ENCODE data around the gene MYH14. TPM values are rescaled to one million over a fixed set of nuclear protein-coding genes. Genes with fewer than 3 reads are reported as not detected.

The MYH14 gene
- total and polyA plus RNA-seq, 2 of the 8 experiments (the other 6 are each of a cell fraction or from before 2014, with no cell fraction given) = 17.3 to 28.6 TPM

DNA sequence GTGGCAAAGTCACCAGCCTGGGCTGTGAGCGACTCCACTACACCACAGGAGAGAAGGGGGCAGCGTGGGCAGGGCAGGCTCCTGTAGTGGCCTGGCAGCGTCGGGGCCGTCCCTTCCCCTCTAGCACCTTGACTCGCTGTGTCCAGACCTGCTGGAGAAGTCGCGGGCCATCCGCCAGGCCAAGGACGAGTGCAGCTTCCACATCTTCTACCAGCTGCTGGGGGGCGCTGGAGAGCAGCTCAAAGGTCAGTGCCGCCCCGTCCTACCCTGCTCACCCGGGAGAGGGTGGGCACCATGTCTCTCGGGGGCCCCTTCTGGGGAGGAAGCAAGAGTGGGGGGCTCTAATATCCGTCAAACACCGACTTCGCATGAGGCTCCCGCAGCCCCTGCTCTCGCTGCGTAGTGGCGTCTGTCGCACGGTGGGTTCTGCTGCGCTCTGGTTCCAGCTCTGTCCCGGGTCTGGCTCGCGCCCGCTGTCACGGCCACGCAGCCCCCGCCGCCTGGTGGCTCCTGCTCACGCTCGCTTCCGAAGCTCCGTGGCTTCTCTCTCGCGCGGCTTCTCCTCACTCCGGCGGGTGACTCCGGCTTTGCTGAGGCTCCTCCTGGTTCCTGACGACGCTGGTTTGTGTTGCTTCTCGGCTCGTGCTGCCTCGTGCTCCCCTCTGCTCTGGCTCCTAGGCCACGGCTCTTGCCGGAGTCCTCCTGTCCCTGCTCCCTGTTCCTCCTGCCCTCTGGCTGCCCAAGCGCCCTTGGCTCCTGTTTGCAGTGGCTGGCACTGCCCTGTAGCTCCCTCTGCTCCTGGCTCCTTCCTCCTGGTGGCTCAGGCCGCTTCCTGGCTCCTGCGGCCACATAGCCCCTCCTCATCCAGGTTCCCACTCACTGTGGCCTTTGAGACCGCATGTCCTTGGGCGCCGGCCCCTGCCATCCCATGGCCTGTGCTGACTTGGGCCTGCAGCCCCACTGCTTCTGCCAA, 27.2 kb downstream of the MYH14 start (continued):
- TF ChIP-seq NANOG (IDR thresholded peaks at IDR 0.05; ENCODE audit: insufficient read depth, low read depth, low read length, poor library complexity, severe bottlenecking) = no peak
- TF ChIP-seq ASH2L (IDR thresholded peaks at IDR 0.05; ENCODE audit: low read length) = no peak
- peak in 1 of 2 experiments; percentile 45; a peak in 2 of 4 replicates for TF ChIP-seq RAD21 (IDR thresholded peaks at IDR 0.05 in 1 of 2, conservative IDR thresholded peaks at IDR 0.05 in 1 of 2; ENCODE audit: low read depth in 2 of 2, low read length in 2 of 2)
- TF ChIP-seq CREB1 (IDR thresholded peaks at IDR 0.05) = 0 out of 2 replicates have a peak, but pooled peaks have one; percentile 32
- no peak for TF ChIP-seq TAF1 (IDR thresholded peaks at IDR 0.05; ENCODE audit: low read depth, low read length)
- TF ChIP-seq, protein P1, sequence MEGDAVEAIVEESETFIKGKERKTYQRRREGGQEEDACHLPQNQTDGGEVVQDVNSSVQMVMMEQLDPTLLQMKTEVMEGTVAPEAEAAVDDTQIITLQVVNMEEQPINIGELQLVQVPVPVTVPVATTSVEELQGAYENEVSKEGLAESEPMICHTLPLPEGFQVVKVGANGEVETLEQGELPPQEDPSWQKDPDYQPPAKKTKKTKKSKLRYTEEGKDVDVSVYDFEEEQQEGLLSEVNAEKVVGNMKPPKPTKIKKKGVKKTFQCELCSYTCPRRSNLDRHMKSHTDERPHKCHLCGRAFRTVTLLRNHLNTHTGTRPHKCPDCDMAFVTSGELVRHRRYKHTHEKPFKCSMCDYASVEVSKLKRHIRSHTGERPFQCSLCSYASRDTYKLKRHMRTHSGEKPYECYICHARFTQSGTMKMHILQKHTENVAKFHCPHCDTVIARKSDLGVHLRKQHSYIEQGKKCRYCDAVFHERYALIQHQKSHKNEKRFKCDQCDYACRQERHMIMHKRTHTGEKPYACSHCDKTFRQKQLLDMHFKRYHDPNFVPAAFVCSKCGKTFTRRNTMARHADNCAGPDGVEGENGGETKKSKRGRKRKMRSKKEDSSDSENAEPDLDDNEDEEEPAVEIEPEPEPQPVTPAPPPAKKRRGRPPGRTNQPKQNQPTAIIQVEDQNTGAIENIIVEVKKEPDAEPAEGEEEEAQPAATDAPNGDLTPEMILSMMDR (IDR thresholded peaks at IDR 0.05; ENCODE audit: control extremely low read depth in 1 of 3, insufficient read depth in 1 of 3, low read depth in 1 of 3, low read length in 3 of 3) = peak; percentile 64 to 89 (median 83)
- no peak for TF ChIP-seq EZH2 (IDR thresholded peaks at IDR 0.05; ENCODE audit: low read depth, low read length, severe bottlenecking)
- TF ChIP-seq KDM4A (IDR thresholded peaks at IDR 0.05; ENCODE audit: low read depth, low read length, severe bottlenecking) = peak; percentile 23
- TF ChIP-seq POLR2A (IDR thresholded peaks at IDR 0.05; ENCODE audit: control extremely low read depth in 1 of 2, low read depth in 2 of 2, low read length in 2 of 2) = no peak
- no peak for TF ChIP-seq NRF1 (IDR thresholded peaks at IDR 0.05; ENCODE audit: low read depth, low read length)
- TF ChIP-seq, protein P2, sequence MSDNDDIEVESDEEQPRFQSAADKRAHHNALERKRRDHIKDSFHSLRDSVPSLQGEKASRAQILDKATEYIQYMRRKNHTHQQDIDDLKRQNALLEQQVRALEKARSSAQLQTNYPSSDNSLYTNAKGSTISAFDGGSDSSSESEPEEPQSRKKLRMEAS (IDR thresholded peaks at IDR 0.05) = no peak
- TF ChIP-seq, protein P3, sequence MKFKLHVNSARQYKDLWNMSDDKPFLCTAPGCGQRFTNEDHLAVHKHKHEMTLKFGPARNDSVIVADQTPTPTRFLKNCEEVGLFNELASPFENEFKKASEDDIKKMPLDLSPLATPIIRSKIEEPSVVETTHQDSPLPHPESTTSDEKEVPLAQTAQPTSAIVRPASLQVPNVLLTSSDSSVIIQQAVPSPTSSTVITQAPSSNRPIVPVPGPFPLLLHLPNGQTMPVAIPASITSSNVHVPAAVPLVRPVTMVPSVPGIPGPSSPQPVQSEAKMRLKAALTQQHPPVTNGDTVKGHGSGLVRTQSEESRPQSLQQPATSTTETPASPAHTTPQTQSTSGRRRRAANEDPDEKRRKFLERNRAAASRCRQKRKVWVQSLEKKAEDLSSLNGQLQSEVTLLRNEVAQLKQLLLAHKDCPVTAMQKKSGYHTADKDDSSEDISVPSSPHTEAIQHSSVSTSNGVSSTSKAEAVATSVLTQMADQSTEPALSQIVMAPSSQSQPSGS (IDR thresholded peaks at IDR 0.05; ENCODE audit: low read length) = no peak
- TF ChIP-seq GABPA (IDR thresholded peaks at IDR 0.05; ENCODE audit: borderline replicate concordance, insufficient read depth, low read length) = 0 out of 2 replicates have a peak, but pooled peaks have one; percentile 36
- no peak for TF ChIP-seq SIRT6 (IDR thresholded peaks at IDR 0.05; ENCODE audit: low read length)
- no peak for TF ChIP-seq HDAC6 (IDR thresholded peaks at IDR 0.05; ENCODE audit: low read depth, low read length)
- TF ChIP-seq, protein P4, sequence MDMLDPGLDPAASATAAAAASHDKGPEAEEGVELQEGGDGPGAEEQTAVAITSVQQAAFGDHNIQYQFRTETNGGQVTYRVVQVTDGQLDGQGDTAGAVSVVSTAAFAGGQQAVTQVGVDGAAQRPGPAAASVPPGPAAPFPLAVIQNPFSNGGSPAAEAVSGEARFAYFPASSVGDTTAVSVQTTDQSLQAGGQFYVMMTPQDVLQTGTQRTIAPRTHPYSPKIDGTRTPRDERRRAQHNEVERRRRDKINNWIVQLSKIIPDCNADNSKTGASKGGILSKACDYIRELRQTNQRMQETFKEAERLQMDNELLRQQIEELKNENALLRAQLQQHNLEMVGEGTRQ (IDR thresholded peaks at IDR 0.05; ENCODE audit: low read length) = no peak
